ENCODE results near the gene PNPLA6. TPM values are rescaled to one million over a fixed set of nuclear protein-coding genes. Genes with fewer than 3 reads are reported as not detected.
A peak's percentile ranks its signal among the peaks of the same experiment; 100 is the strongest.

Gene PNPLA6
- polyA plus RNA-seq, 3 donors from 2014 or later = 4.9 to 17.5 (median 9.8) TPM

- Mint-ChIP-seq H3K27ac (no peak overlapping the region), H3K4me1 (peaks cover 31 to 32% of the 10 kb centered on the region in 2 donors), H3K36me3 (no peaks in the 10 kb centered on the region), H3K27me3 (ENCODE audit: low read depth in 3 of 3) (peaks cover 7 to 13% (median 8%) of the 10 kb centered on the region in 3 donors), H3K9me3 (no peaks in the 10 kb centered on the region), H3K4me3 (no peak overlapping the region)
- no peak for DNase-seq
These were observed 15.1 kb upstream of the PNPLA6 start for GRCh38 chr19:7520131-7521051.

- peak overlapping the region in 5 of 6 donors; percentile 14 to 86 (median 76) for H3K27ac Mint-ChIP-seq
- H3K9me3 Mint-ChIP-seq = no peaks in the 10 kb centered on the region
- H3K4me1 Mint-ChIP-seq = peaks cover 26% of the 10 kb centered on the region in 2 donors
- H3K4me3 Mint-ChIP-seq = peak overlapping the region; percentile 74 to 93 (median 88)
- H3K27me3 Mint-ChIP-seq (ENCODE audit: low read depth in 3 of 3) = peaks cover 5 to 13% (median 7%) of the 10 kb centered on the region in 3 donors
- H3K36me3 Mint-ChIP-seq = no peaks in the 10 kb centered on the region
- DNase-seq = no peak
These were observed 13.9 kb upstream of the PNPLA6 start for GRCh38 chr19:7521551-7522071.

- Mint-ChIP-seq H3K27ac (peak within 1 kb of the TSS in 5 of 6 donors; percentile 14 to 86 (median 79)), H3K4me3 (peak within 1 kb of the TSS; percentile 74 to 93 (median 88)), H3K27me3 (ENCODE audit: low read depth in 3 of 3) (peaks cover 5 to 13% (median 7%) of the 10 kb centered on the region in 3 donors)
These were observed 13.2 kb upstream of the PNPLA6 start, which contains the start of gene MCOLN1 for GRCh38 chr19:7522072-7522922. MCOLN1 (plus strand) TSS chr19:7522624; CDS start chr19:7522751, 127 bp downstream.

GRCh38 chr19:7522923-7523667 lies 12.4 kb upstream of the PNPLA6 start:
- peak overlapping the region in 1 of 6 donors; percentile 19 for H3K27ac Mint-ChIP-seq
- H3K9me3 Mint-ChIP-seq = no peaks in the 10 kb centered on the region
- no peak for DNase-seq
- no peaks in the 10 kb centered on the region for H3K36me3 Mint-ChIP-seq
- H3K27me3 Mint-ChIP-seq (ENCODE audit: low read depth in 3 of 3) = peaks cover 5 to 12% (median 7%) of the 10 kb centered on the region in 3 donors
- peak overlapping the region; percentile 53 to 77 (median 65) for H3K4me3 Mint-ChIP-seq
- H3K4me1 Mint-ChIP-seq = peaks cover 14 to 15% of the 10 kb centered on the region in 2 donors

More at GRCh38 chr19:7522072-7522922, 13.2 kb upstream of the PNPLA6 start, which contains the start of gene MCOLN1:
- Mint-ChIP-seq H3K36me3 (no peaks in the 10 kb centered on the region), H3K4me1 (peaks cover 19% of the 10 kb centered on the region in 2 donors), H3K9me3 (no peaks in the 10 kb centered on the region)
- DNase-seq = peak; percentile 98 to 99 (median 99)

GRCh38 chr19:7524523-7524922 lies 11.0 kb upstream of the PNPLA6 start:
- H3K9me3 Mint-ChIP-seq = no peaks in the 10 kb centered on the region
- no peak for DNase-seq
- peaks cover 14% of the 10 kb centered on the region in 2 donors for H3K4me1 Mint-ChIP-seq
- peak overlapping the region in 3 of 5 donors; percentile 12 to 42 (median 21) for H3K4me3 Mint-ChIP-seq
- H3K36me3 Mint-ChIP-seq = peaks cover 0 to 3% (median 0%) of the 10 kb centered on the region in 3 donors
- no peak overlapping the region for H3K27ac Mint-ChIP-seq
- H3K27me3 Mint-ChIP-seq (ENCODE audit: low read depth in 3 of 3) = peaks cover 5 to 12% (median 7%) of the 10 kb centered on the region in 3 donors

- Mint-ChIP-seq H3K4me3 (peak overlapping the region in 1 of 5 donors; percentile 38), H3K9me3 (no peaks in the 10 kb centered on the region), H3K27ac (no peak overlapping the region), H3K27me3 (ENCODE audit: low read depth in 3 of 3) (peaks cover 5 to 13% (median 7%) of the 10 kb centered on the region in 3 donors), H3K4me1 (peaks cover 14% of the 10 kb centered on the region in 2 donors), H3K36me3 (peaks cover 0 to 3% (median 0%) of the 10 kb centered on the region in 3 donors)
- DNase-seq = no peak
These were observed 10.4 kb upstream of the PNPLA6 start for GRCh38 chr19:7524992-7525739.

GRCh38 chr19:7526059-7526929 lies 9.2 kb upstream of the PNPLA6 start:
- H3K9me3 Mint-ChIP-seq = no peaks in the 10 kb centered on the region
- no peak overlapping the region for H3K27ac Mint-ChIP-seq
- H3K4me3 Mint-ChIP-seq = no peak overlapping the region
- H3K27me3 Mint-ChIP-seq (ENCODE audit: low read depth in 3 of 3) = peaks cover 5 to 13% (median 7%) of the 10 kb centered on the region in 3 donors
- DNase-seq = no peak
- peaks cover 12 to 14% of the 10 kb centered on the region in 2 donors for H3K4me1 Mint-ChIP-seq
- H3K36me3 Mint-ChIP-seq = peaks cover 0 to 6% (median 0%) of the 10 kb centered on the region in 3 donors

- H3K4me3 Mint-ChIP-seq = no peak overlapping the region
- H3K4me1 Mint-ChIP-seq = peaks cover under 1 to 6% of the 10 kb centered on the region in 2 donors
- no peak overlapping the region for H3K27ac Mint-ChIP-seq
- no peaks in the 10 kb centered on the region for H3K9me3 Mint-ChIP-seq
- peaks cover 0 to 7% (median 0%) of the 10 kb centered on the region in 3 donors for H3K27me3 Mint-ChIP-seq (ENCODE audit: low read depth in 3 of 3)
- no peak for DNase-seq
- peaks cover 0 to 6% (median 0%) of the 10 kb centered on the region in 3 donors for H3K36me3 Mint-ChIP-seq
These were observed 7.9 kb upstream of the PNPLA6 start for GRCh38 chr19:7527516-7528191.

GRCh38 chr19:7528192-7528519 lies 7.4 kb upstream of the PNPLA6 start:
- DNase-seq = no peak
- Mint-ChIP-seq H3K9me3 (no peaks in the 10 kb centered on the region), H3K27me3 (ENCODE audit: low read depth in 3 of 3) (peaks cover 0 to 7% (median 0%) of the 10 kb centered on the region in 3 donors), H3K4me3 (no peak overlapping the region), H3K4me1 (peaks cover 6 to 7% of the 10 kb centered on the region in 2 donors), H3K36me3 (peaks cover 0 to 6% (median 0%) of the 10 kb centered on the region in 3 donors), H3K27ac (no peak overlapping the region)

- no peak for DNase-seq
- Mint-ChIP-seq H3K27me3 (ENCODE audit: low read depth in 3 of 3) (peaks cover 0 to 2% (median 0%) of the 10 kb centered on the region in 3 donors), H3K4me3 (no peak overlapping the region), H3K36me3 (peaks cover 0 to 6% (median 0%) of the 10 kb centered on the region in 3 donors), H3K27ac (peak overlapping the region in 1 of 6 donors; percentile 51), H3K9me3 (no peaks in the 10 kb centered on the region), H3K4me1 (peaks cover 4 to 10% of the 10 kb centered on the region in 2 donors)
These were observed 6.8 kb upstream of the PNPLA6 start for GRCh38 chr19:7528522-7529245.

GRCh38 chr19:7529246-7529600 lies 6.3 kb upstream of the PNPLA6 start:
- peaks cover 7 to 16% of the 10 kb centered on the region in 2 donors for H3K4me1 Mint-ChIP-seq
- no peak overlapping the region for H3K4me3 Mint-ChIP-seq
- H3K36me3 Mint-ChIP-seq = peaks cover 0 to 6% (median 0%) of the 10 kb centered on the region in 3 donors
- DNase-seq = no peak
- H3K9me3 Mint-ChIP-seq = no peaks in the 10 kb centered on the region
- H3K27ac Mint-ChIP-seq = no peak overlapping the region
- peaks cover 0 to 2% (median 0%) of the 10 kb centered on the region in 3 donors for H3K27me3 Mint-ChIP-seq (ENCODE audit: low read depth in 3 of 3)

Measured in immature natural killer cell (primary cell).